ENCODE results near the gene ART4. TPM values are rescaled to one million over a fixed set of nuclear protein-coding genes. Genes with fewer than 3 reads are reported as not detected.

ART4 gene
- total RNA-seq, 2 experiments from 2014 or later, result not detected

- no peaks in the 10 kb centered on the region for H3K9me3 ChIP-seq (ENCODE audit: control insufficient read depth in 1 of 2, insufficient read depth in 1 of 2, low read length in 2 of 2)
- Mint-ChIP-seq H3K27ac (no peak overlapping the region), H3K9me3 (no peaks in the 10 kb centered on the region), H3K4me3 (no peak overlapping the region), H3K36me3 (ENCODE audit: low read depth) (no peaks in the 10 kb centered on the region), H3K27me3 (no peaks in the 10 kb centered on the region), H3K4me1 (ENCODE audit: low read depth) (no peaks in the 10 kb centered on the region)
- DNase-seq (no peak), ATAC-seq (ENCODE audit: poor library complexity) (no peak)
- CTCF ChIA-PET, result no interaction called here
- no peaks in the 10 kb centered on the region for H3K36me3 ChIP-seq (ENCODE audit: insufficient read depth, low read length)
- H3K27ac ChIP-seq (ENCODE audit: low read depth in 1 of 2, low read length in 2 of 2), result no peak overlapping the region
- TF ChIP-seq, protein P1, sequence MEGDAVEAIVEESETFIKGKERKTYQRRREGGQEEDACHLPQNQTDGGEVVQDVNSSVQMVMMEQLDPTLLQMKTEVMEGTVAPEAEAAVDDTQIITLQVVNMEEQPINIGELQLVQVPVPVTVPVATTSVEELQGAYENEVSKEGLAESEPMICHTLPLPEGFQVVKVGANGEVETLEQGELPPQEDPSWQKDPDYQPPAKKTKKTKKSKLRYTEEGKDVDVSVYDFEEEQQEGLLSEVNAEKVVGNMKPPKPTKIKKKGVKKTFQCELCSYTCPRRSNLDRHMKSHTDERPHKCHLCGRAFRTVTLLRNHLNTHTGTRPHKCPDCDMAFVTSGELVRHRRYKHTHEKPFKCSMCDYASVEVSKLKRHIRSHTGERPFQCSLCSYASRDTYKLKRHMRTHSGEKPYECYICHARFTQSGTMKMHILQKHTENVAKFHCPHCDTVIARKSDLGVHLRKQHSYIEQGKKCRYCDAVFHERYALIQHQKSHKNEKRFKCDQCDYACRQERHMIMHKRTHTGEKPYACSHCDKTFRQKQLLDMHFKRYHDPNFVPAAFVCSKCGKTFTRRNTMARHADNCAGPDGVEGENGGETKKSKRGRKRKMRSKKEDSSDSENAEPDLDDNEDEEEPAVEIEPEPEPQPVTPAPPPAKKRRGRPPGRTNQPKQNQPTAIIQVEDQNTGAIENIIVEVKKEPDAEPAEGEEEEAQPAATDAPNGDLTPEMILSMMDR (IDR thresholded peaks at IDR 0.05), result no peak
- H3K4me1 ChIP-seq (ENCODE audit: insufficient read depth, low read length), result no peaks in the 10 kb centered on the region
- POLR2A ChIA-PET, result no interaction called here
- H3K27me3 ChIP-seq (ENCODE audit: control insufficient read depth in 1 of 2, insufficient read depth in 2 of 2, low read length in 2 of 2), result no peaks in the 10 kb centered on the region
- intact Hi-C loops (cut with DNase I, micrococcal nuclease), result no loop called here
- H3K4me3 ChIP-seq (ENCODE audit: low read length), result no peak overlapping the region
Measured at GRCh38 chr12:14852880-14853279, 9.6 kb upstream of the ART4 start.

- H3K9me3 ChIP-seq (ENCODE audit: control insufficient read depth in 1 of 2, insufficient read depth in 1 of 2, low read length in 2 of 2), result no peaks in the 10 kb centered on the region
Measured at GRCh38 chr12:14850929-14851663, 7.8 kb upstream of the ART4 start.

DNA sequence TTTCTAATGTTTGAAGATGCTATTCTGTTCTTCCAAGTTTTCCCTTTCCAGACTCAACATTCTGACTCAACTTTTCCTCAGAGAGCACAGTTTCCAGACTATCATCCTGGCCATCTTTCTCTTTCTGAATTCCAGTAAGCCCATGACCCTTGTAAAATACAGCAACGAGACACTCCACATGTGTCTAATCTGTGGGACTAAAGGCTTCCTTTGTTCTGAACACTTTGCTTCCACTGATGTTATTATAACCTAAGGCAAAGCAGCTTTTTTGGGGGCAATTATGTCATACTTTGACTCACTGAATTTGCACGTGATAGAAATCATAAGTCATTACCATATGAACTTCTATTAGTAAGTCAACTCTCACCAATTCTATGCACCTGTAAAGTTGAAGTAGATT lies 6.3 kb upstream of the ART4 start:
- Histone ChIP-seq H3K36me3 (ENCODE audit: insufficient read depth, low read length) (no peaks in the 10 kb centered on the region), H3K4me3 (ENCODE audit: low read length) (no peak overlapping the region), H3K4me1 (ENCODE audit: insufficient read depth, low read length) (peaks cover 3% of the 10 kb centered on the region), H3K27me3 (ENCODE audit: control insufficient read depth in 1 of 2, insufficient read depth in 2 of 2, low read length in 2 of 2) (no peaks in the 10 kb centered on the region), H3K27ac (ENCODE audit: low read depth in 1 of 2, low read length in 2 of 2) (no peak overlapping the region), H3K9me3 (ENCODE audit: control insufficient read depth in 1 of 2, insufficient read depth in 1 of 2, low read length in 2 of 2) (no peaks in the 10 kb centered on the region)
- H3K27ac Mint-ChIP-seq, result no peak overlapping the region
- no peak overlapping the region for H3K4me3 Mint-ChIP-seq
- intact Hi-C loops (cut with DNase I, micrococcal nuclease), result loop anchor here (1.0 to 5.0 kb wide), 5 partner anchors 17 to 127 kb away; partner anchors contain the start of gene MGP (in 1 of the 2)
- no peaks in the 10 kb centered on the region for H3K36me3 Mint-ChIP-seq (ENCODE audit: low read depth)
- no peaks in the 10 kb centered on the region for H3K9me3 Mint-ChIP-seq
- no peak for ATAC-seq (ENCODE audit: poor library complexity)
- TF ChIP-seq, protein P1 (IDR thresholded peaks at IDR 0.05), result no peak
- H3K4me1 Mint-ChIP-seq (ENCODE audit: low read depth), result peaks cover 9% of the 10 kb centered on the region
- POLR2A ChIA-PET, result no interaction called here
- DNase-seq, result no peak
- H3K27me3 Mint-ChIP-seq, result no peaks in the 10 kb centered on the region
- CTCF ChIA-PET, result no interaction called here

More at GRCh38 chr12:14850929-14851663, 7.8 kb upstream of the ART4 start:
- CTCF ChIA-PET, result interaction anchor here (0.7 to 0.8 kb wide), 2 partner anchors 81 to 145 kb away, joined by 3 to 5 read pairs; no protein-coding TSS in a partner anchor
- no peak overlapping the region for H3K4me3 ChIP-seq (ENCODE audit: low read length)
- H3K27me3 Mint-ChIP-seq, result no peaks in the 10 kb centered on the region
- H3K36me3 ChIP-seq (ENCODE audit: insufficient read depth, low read length), result no peaks in the 10 kb centered on the region
- no peaks in the 10 kb centered on the region for H3K36me3 Mint-ChIP-seq (ENCODE audit: low read depth)
- no peaks in the 10 kb centered on the region for H3K27me3 ChIP-seq (ENCODE audit: control insufficient read depth in 1 of 2, insufficient read depth in 2 of 2, low read length in 2 of 2)
- DNase-seq (no peak), ATAC-seq (ENCODE audit: poor library complexity) (no peak)
- H3K9me3 Mint-ChIP-seq, result no peaks in the 10 kb centered on the region
- TF ChIP-seq, protein P1 (IDR thresholded peaks at IDR 0.05), result no peak
- H3K4me1 Mint-ChIP-seq (ENCODE audit: low read depth), result peaks cover 4% of the 10 kb centered on the region
- POLR2A ChIA-PET, result no interaction called here
- no peaks in the 10 kb centered on the region for H3K4me1 ChIP-seq (ENCODE audit: insufficient read depth, low read length)
- intact Hi-C loops (cut with DNase I, micrococcal nuclease), result loop anchor here in 1 of 2 experiments (1.0 kb wide), 1 partner anchor 15 kb away; no protein-coding TSS in a partner anchor
- H3K27ac Mint-ChIP-seq, result no peak overlapping the region
- H3K4me3 Mint-ChIP-seq, result no peak overlapping the region
- no peak overlapping the region for H3K27ac ChIP-seq (ENCODE audit: low read depth in 1 of 2, low read length in 2 of 2)
